Left ventricle myocardium inferior (tissue), 1 donor: ENCODE measurements around the gene ZIC4. TPM values are rescaled to one million over a fixed set of nuclear protein-coding genes. Genes with fewer than 3 reads are reported as not detected.

Source experiments
- DNase-seq: peaks from one replicate; pipeline ENCODE4 v3.0.0-alpha.2; 2020
- H3K27ac ChIP-seq: fragments of 200-600 bp; replicated peaks from 2 replicates; pipeline ENCODE4 v1.8.0; 2021
- H3K27me3 ChIP-seq: fragments of 200-600 bp; 2 replicates; pipeline ENCODE4 v1.8.0; 2021; ENCODE audit warnings: low read depth
- H3K36me3 ChIP-seq: fragments of 200-600 bp; 2 replicates; pipeline ENCODE4 v1.8.0; 2021
- H3K4me1 ChIP-seq: fragments of 200-600 bp; 2 replicates; pipeline ENCODE4 v1.8.0; 2021
- H3K4me3 ChIP-seq: fragments of 200-600 bp; 2 replicates; pipeline ENCODE4 v1.8.0; 2021; ENCODE audit warnings: mild to moderate bottlenecking, moderate library complexity
- H3K9me3 ChIP-seq: fragments of 200-600 bp; replicated peaks from 2 replicates; pipeline ENCODE4 v1.8.0; 2021
- CTCF ChIP-seq: fragments of 200-600 bp; IDR thresholded peaks from 2 replicates; pipeline ENCODE4 v1.8.0; 2021; ENCODE audit warnings: antibody characterized with exemption, mild to moderate bottlenecking, borderline replicate concordance
- intact Hi-C: fragments of 100-400 bp; cut with micrococcal nuclease; formaldehyde crosslinking; loops from one replicate; pipeline ENCODE4 v1.11.0; 2022
- total RNA-seq: library from RNA; stranded (reverse); fragmentation: NEBNext Ultra II Directional; extraction: Animal tissue kit (Norgen Biotek cat#: 25700); gene quantifications from one replicate; pipeline ENCODE4 v1.2.1, GENCODE V29; 2021
- donor health status: DM: no; HTN: yes; CAD: no; lungs with severe emphysema.

Gene ZIC4
- total RNA-seq, 1 donor from 2014 or later: not detected

GRCh38 chr3:147420353-147421183 lies 14.2 kb upstream of the ZIC4 start:
- peaks cover 32% of the 10 kb centered on the region for H3K4me1 ChIP-seq
- H3K9me3 ChIP-seq: no peaks in the 10 kb centered on the region
- H3K27ac ChIP-seq: no peak overlapping the region
- DNase-seq: no peak
- TF ChIP-seq CTCF: no peak
- H3K27me3 ChIP-seq: peaks cover 100% of the 10 kb centered on the region
- H3K36me3 ChIP-seq: no peaks in the 10 kb centered on the region
- peak overlapping the region; percentile 36 for H3K4me3 ChIP-seq
- intact Hi-C loops: no loop called here

- no peaks in the 10 kb centered on the region for H3K9me3 ChIP-seq
- peaks cover 100% of the 10 kb centered on the region for H3K27me3 ChIP-seq
- H3K4me3 ChIP-seq: no peak overlapping the region
- no peak for TF ChIP-seq CTCF
- peaks cover 32% of the 10 kb centered on the region for H3K4me1 ChIP-seq
- H3K27ac ChIP-seq: no peak overlapping the region
- H3K36me3 ChIP-seq: no peaks in the 10 kb centered on the region
- intact Hi-C loops: no loop called here
- no peak for DNase-seq
Observed at GRCh38 chr3:147419781-147420224, 13.5 kb upstream of the ZIC4 start.

- Histone ChIP-seq H3K27me3 (peaks cover 100% of the 10 kb centered on the region), H3K4me3 (peak overlapping the region; percentile 47), H3K4me1 (peaks cover 27% of the 10 kb centered on the region), H3K27ac (no peak overlapping the region), H3K9me3 (no peaks in the 10 kb centered on the region), H3K36me3 (no peaks in the 10 kb centered on the region)
- DNase-seq: no peak
- no peak for TF ChIP-seq CTCF
- intact Hi-C loops: no loop called here
Observed at GRCh38 chr3:147418808-147419701, 12.7 kb upstream of the ZIC4 start.

GRCh38 chr3:147418371-147418781 lies 12.0 kb upstream of the ZIC4 start:
- peaks cover 31% of the 10 kb centered on the region for H3K4me1 ChIP-seq
- TF ChIP-seq CTCF: no peak
- no peak overlapping the region for H3K27ac ChIP-seq
- H3K9me3 ChIP-seq: no peaks in the 10 kb centered on the region
- H3K36me3 ChIP-seq: no peaks in the 10 kb centered on the region
- intact Hi-C loops: no loop called here
- H3K4me3 ChIP-seq: no peak overlapping the region
- no peak for DNase-seq
- peaks cover 100% of the 10 kb centered on the region for H3K27me3 ChIP-seq

- no peak for DNase-seq
- Histone ChIP-seq H3K4me1 (peaks cover 32% of the 10 kb centered on the region), H3K27me3 (peaks cover 100% of the 10 kb centered on the region), H3K27ac (no peak overlapping the region), H3K4me3 (no peak overlapping the region), H3K36me3 (no peaks in the 10 kb centered on the region), H3K9me3 (no peaks in the 10 kb centered on the region)
- intact Hi-C loops: no loop called here
- no peak for TF ChIP-seq CTCF
Observed at GRCh38 chr3:147417551-147418295, 11.4 kb upstream of the ZIC4 start.
